Activated naive CD4-positive, alpha-beta T cell treated with Interleukin-2 at 50 U/mL for 16 hours (primary cell): ENCODE measurements around the gene SH3PXD2B.

Experiments used
- DNase-seq: peaks from one replicate; pipeline ENCODE4 v3.0.0-alpha.2; 2020

Gene SH3PXD2B

GRCh38 chr5:172435362-172436077, 18.8 kb downstream of the SH3PXD2B start:
- DNase-seq: no peak

- DNase-seq: no peak
Observed at GRCh38 chr5:172434251-172434650, 20.1 kb downstream of the SH3PXD2B start.

DNA sequence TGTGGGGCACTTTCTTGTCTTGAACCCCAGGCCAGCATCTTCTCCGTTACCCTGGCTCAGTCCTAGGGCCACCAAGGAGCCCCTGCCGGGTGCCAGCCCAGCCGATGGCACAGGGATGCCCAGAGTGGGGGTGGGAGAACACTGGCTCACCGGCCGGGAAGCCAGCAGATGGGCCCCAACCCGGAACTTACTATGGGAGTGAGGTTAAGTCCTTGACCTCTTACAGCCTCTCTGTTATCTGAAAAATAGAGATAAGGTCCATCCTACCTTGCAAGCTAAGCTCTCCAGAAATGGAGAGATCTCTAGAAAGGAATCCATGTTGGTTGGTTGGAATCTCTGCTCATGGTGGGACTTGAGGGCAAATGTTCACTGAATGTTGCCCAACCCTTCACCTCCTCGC, 20.8 kb downstream of the SH3PXD2B start:
- DNase-seq: no peak

DNA sequence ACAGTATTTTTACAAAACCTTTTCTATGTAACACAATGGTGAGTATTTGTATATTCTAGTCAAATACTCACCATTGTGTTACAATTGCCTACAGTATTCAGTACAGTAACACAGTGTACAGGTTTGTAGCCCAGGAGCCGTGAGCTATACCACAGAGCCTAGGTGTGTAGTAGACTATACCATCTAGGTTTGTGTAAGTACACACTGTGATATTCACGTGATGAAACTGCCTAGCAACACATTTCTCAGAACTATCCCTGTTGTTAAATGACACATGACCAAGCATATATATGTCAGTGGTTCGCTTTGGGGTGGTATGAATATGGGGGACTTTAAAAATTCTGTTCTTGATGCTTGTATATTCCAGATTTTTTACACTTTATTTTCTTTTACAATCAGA, 21.3 kb downstream of the SH3PXD2B start:
- DNase-seq: no peak

DNA sequence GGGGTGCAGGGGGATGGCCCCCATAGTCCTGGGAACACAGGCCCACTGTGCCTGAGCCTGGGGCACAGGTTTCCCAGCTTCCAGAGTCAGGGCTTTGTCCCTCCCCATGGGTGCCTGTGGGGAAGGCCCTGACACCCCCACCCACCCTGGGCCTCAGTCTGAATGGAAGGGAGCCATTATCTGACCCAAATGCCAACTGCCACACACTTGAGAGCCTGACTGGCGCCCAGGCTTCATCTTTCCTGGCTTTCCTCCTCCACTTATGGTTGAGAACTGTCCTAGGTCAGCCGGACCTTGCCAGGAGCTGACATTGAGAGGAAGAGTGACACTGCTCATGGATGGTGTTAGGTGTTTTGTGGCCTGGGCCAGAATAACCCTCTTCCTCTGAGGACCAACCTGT, 24.0 kb downstream of the SH3PXD2B start:
- DNase-seq: no peak

- no peak for DNase-seq
Observed at GRCh38 chr5:172429201-172429940, 25.0 kb downstream of the SH3PXD2B start.

DNA sequence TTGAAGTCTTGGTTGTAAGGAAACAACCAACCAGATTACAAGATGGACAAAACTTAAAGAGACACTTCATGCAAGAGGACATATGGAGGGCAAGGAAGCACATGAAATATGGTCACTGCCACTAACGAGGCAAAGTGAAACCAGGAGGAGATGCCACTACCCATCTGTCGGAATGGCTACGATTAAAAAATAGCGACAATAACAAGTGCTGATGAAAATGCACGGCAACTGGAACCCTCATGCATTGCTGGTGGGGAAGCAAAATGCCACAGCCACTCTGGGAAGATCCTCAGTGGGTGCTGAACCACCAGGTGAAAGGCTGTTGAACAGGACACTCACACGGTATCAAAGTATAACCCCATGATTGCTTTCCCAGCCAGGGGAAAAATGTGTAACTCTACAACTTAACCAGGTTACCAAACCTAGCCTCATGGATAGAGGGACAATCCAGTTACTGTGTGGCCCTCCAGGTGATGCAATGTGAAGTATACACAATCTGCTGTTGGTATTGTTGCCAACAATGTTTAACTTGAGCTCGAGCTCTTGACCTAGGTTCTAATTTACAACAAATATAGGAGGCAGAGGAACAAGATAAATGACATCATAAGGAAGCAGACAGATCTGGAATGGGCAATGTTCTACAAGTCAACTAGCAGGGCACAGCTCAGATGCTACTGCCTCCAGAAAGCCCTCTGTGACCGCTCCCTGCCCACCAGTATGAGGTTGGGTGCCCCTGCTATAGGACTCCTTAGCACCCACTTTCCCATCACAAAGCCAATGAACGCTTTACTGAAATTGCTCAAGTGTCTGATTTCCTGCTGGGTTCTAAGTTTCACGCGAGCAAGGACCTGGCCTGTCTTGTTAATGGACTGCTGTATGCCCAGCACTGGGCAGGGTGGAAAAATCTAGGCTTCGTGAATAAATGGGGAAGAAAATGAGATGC, 25.8 kb downstream of the SH3PXD2B start:
- no peak for DNase-seq

GRCh38 chr5:172427202-172427601, 27.1 kb downstream of the SH3PXD2B start:
- DNase-seq: no peak

- no peak for DNase-seq
Observed at GRCh38 chr5:172426086-172426485, 28.2 kb downstream of the SH3PXD2B start.

GRCh38 chr5:172425402-172425801, 28.9 kb downstream of the SH3PXD2B start:
- no peak for DNase-seq

DNA sequence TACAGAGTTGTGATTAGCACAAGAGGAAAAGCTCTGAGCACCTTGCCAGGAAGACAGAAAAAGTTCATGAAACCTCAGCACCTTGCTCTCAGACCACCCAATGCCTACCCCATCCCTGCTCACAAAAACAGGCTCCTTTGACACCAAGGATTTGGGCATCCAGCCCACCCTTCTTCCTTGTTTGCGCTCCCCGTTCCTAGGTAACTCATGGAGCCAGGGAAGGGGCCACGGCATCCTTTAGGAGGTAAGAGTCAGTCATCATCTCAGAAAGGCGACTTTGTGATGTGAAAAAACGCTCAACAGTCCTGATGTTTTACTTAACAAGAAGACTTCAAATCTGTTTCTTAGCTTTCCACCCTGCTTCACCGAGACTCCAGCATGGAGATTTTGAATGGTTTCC, 29.5 kb downstream of the SH3PXD2B start:
- no peak for DNase-seq

- no peak for DNase-seq
Observed at GRCh38 chr5:172424111-172424490, 30.2 kb downstream of the SH3PXD2B start.

- DNase-seq: no peak
Observed at GRCh38 chr5:172423379-172424110, 30.8 kb downstream of the SH3PXD2B start.

DNA sequence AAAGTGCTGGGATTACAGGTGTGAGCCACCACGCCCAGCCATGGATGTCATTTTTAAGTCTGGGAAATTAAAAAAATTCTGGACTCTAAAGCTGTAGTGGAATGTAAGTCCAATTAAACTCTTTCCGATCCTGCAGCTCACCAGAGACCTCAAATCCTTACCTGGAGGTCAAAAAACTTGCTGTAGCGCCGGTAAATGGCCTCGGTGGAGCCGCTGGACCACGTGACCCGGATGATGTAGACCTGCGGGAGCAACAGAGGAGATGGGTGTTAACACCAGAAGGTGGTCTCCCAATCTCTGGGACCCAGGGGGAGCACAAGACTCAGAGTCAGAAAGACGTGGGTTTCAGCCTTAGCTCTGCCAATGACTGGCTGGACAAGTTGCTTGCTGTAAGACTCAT, 32.1 kb downstream of the SH3PXD2B start:
- no peak for DNase-seq

GRCh38 chr5:172421020-172421419, 33.3 kb downstream of the SH3PXD2B start:
- no peak for DNase-seq

DNA sequence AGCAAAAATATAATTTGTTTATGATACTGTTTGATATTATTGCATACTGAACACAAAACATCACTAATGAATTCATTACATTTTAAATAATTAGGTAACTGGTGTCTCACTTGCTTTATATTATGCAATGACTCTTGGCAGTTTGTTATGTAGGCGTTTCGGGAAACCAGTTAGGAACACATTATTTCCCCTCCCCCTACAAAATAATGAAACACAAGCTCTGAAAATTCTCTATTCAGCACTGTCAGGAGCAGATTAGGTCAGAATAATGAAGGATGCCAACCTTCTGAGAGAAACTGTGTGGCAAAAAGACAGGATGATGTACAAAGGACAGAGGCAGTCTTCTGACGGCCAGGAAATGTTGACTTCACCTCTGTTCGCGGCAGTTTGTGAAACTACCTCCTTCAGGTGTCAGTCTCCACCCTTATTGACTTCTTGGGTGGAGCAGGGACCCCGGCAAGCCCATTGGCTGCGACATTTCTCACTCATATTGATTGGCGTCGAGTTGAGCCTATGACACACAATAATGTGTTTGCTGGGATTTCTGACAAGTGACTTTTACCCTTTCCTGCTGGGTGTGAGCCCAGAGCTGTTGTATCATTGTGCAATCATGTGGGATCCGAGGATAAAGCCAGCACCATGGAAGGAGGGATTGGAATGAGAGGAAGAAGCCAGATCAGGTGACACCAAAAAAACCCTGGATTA, 33.9 kb downstream of the SH3PXD2B start:
- peak; percentile 7 for DNase-seq

- DNase-seq: no peak
Observed at GRCh38 chr5:172418862-172419814, 35.2 kb downstream of the SH3PXD2B start.

DNA sequence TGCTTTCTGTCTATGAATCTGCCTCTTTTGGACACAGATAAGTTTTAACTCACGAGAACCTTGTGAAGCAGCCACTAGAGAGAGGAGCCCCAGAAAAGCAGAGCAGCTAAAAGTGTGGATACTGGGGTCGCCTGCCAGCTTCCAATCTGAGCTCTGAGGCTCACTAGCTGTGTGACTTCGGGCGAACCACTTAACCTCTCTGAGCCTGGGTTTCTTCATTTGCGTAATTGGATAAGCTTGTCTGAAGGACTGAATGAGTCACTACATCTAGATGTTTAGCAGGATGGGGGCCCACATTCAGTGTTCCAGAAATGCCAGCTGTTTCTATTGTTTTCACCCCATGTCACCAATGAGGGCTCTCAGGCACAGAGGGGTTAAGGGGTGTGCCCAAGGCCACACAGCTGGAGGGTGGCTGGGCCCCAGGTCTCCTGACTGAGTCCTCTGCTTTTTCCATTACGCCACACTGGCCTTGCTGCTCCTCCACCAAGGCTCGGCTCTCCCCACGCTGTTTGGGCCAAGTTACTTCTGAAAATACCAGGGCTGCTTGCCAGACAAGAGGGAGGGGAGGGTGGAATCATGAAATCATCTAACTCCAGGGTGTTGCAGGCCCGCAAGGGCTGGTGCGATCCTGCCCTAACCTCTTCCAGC, 36.2 kb downstream of the SH3PXD2B start:
- DNase-seq: no peak

- no peak for DNase-seq
Observed at GRCh38 chr5:172417130-172417841, 37.0 kb downstream of the SH3PXD2B start.
